ENCODE data around the gene KRT83.

KRT83 gene

DNA sequence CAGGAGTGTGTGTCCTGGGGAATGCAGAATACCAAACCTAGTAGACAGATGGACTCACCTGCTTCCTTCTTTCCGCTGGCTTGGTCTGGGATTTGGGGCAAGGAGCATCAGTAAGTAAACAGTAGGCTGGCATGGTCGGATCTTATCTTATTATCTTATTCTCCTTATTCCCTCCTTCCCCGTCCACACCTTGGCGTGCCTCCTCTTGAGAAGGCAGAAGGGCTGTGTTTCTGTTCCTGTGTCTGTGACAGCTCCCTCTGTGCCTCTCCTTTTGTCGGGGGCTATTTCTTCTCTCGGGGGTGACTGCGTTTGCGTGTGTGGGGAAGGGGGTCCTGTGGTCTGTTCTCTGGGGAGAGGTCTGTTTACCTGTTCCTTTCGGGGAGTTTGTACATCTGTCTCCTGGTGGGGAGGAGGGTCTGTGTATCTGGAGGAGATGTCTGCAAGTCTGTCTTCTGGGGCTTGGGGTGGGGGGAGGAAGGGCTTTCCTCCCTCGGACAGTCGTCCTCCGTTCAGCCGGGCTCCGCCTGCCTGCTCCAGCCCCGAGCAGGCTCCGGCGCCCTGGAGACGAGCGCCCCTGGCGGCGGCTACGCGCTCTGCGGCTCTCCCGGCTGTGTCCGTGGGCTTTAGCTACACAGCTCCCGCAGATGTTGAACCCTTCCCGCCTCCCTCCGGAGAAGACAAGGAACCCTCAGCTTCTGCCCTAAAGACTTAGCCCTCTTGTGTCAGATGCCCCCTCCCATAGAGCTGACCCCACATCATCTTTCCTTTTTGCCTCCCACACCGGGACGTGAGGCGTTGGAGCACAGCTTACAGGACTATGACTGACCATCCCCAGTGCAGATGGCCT is 42.4 kb downstream of the KRT83 start (continued):
- TF ChIP-seq ZBTB8A (tag by site-specific recombination; IDR thresholded peaks at IDR 0.05) (peak; percentile 53), ZNF132 (tag by site-specific recombination; IDR thresholded peaks at IDR 0.05; ENCODE audit: borderline replicate concordance) (no peak), ZNF792 (tag by site-specific recombination; IDR thresholded peaks at IDR 0.05) (no peak), ZNF354C (tag by site-specific recombination; IDR thresholded peaks at IDR 0.05; ENCODE audit: borderline replicate concordance, low read depth) (no peak), ZNF48 (tag by site-specific recombination; IDR thresholded peaks at IDR 0.05) (no peak), ZNF292 (tag by site-specific recombination; IDR thresholded peaks at IDR 0.05; ENCODE audit: borderline replicate concordance, low read depth) (no peak), ZNF335 (tag by site-specific recombination; conservative IDR thresholded peaks at IDR 0.05) (peak; percentile 29; the same call in 1 of the 2 replicates), ZNF843 (tag by site-specific recombination; IDR thresholded peaks at IDR 0.05) (peak; percentile 16; the same call in 1 of the 2 replicates), ZNF366 (tag by site-specific recombination; conservative IDR thresholded peaks at IDR 0.05) (peak; percentile 64; the same call in 1 of the 2 replicates), YY2 (tag by site-specific recombination; IDR thresholded peaks at IDR 0.05) (no peak), ZNF785 (tag by site-specific recombination; IDR thresholded peaks at IDR 0.05) (no peak), SETDB1 (IDR thresholded peaks at IDR 0.05; ENCODE audit: insufficient read length, low read length) (no peak), ZNF777 (tag by site-specific recombination; IDR thresholded peaks at IDR 0.05; ENCODE audit: borderline replicate concordance) (peak; percentile 42; the same call in 1 of the 2 replicates)
- TF ChIP-seq, protein P1, sequence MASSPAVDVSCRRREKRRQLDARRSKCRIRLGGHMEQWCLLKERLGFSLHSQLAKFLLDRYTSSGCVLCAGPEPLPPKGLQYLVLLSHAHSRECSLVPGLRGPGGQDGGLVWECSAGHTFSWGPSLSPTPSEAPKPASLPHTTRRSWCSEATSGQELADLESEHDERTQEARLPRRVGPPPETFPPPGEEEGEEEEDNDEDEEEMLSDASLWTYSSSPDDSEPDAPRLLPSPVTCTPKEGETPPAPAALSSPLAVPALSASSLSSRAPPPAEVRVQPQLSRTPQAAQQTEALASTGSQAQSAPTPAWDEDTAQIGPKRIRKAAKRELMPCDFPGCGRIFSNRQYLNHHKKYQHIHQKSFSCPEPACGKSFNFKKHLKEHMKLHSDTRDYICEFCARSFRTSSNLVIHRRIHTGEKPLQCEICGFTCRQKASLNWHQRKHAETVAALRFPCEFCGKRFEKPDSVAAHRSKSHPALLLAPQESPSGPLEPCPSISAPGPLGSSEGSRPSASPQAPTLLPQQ (tag by site-specific recombination; IDR thresholded peaks at IDR 0.05): no peak
- TF ChIP-seq, protein P2, sequence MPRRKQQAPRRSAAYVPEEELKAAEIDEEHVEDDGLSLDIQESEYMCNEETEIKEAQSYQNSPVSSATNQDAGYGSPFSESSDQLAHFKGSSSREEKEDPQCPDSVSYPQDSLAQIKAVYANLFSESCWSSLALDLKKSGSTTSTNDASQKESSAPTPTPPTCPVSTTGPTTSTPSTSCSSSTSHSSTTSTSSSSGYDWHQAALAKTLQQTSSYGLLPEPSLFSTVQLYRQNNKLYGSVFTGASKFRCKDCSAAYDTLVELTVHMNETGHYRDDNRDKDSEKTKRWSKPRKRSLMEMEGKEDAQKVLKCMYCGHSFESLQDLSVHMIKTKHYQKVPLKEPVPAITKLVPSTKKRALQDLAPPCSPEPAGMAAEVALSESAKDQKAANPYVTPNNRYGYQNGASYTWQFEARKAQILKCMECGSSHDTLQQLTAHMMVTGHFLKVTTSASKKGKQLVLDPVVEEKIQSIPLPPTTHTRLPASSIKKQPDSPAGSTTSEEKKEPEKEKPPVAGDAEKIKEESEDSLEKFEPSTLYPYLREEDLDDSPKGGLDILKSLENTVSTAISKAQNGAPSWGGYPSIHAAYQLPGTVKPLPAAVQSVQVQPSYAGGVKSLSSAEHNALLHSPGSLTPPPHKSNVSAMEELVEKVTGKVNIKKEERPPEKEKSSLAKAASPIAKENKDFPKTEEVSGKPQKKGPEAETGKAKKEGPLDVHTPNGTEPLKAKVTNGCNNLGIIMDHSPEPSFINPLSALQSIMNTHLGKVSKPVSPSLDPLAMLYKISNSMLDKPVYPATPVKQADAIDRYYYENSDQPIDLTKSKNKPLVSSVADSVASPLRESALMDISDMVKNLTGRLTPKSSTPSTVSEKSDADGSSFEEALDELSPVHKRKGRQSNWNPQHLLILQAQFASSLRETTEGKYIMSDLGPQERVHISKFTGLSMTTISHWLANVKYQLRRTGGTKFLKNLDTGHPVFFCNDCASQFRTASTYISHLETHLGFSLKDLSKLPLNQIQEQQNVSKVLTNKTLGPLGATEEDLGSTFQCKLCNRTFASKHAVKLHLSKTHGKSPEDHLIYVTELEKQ (tag by site-specific recombination; IDR thresholded peaks at IDR 0.05; ENCODE audit: borderline replicate concordance): no peak
- TF ChIP-seq, protein P3, sequence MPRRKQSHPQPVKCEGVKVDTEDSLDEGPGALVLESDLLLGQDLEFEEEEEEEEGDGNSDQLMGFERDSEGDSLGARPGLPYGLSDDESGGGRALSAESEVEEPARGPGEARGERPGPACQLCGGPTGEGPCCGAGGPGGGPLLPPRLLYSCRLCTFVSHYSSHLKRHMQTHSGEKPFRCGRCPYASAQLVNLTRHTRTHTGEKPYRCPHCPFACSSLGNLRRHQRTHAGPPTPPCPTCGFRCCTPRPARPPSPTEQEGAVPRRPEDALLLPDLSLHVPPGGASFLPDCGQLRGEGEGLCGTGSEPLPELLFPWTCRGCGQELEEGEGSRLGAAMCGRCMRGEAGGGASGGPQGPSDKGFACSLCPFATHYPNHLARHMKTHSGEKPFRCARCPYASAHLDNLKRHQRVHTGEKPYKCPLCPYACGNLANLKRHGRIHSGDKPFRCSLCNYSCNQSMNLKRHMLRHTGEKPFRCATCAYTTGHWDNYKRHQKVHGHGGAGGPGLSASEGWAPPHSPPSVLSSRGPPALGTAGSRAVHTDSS (tag by site-specific recombination; IDR thresholded peaks at IDR 0.05): peak; percentile 36; the same call in 1 of the 2 replicates
- TF ChIP-seq, protein P4, sequence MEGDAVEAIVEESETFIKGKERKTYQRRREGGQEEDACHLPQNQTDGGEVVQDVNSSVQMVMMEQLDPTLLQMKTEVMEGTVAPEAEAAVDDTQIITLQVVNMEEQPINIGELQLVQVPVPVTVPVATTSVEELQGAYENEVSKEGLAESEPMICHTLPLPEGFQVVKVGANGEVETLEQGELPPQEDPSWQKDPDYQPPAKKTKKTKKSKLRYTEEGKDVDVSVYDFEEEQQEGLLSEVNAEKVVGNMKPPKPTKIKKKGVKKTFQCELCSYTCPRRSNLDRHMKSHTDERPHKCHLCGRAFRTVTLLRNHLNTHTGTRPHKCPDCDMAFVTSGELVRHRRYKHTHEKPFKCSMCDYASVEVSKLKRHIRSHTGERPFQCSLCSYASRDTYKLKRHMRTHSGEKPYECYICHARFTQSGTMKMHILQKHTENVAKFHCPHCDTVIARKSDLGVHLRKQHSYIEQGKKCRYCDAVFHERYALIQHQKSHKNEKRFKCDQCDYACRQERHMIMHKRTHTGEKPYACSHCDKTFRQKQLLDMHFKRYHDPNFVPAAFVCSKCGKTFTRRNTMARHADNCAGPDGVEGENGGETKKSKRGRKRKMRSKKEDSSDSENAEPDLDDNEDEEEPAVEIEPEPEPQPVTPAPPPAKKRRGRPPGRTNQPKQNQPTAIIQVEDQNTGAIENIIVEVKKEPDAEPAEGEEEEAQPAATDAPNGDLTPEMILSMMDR (tag by site-specific recombination; IDR thresholded peaks at IDR 0.05): peak; percentile 81
- TF ChIP-seq, protein P5, sequence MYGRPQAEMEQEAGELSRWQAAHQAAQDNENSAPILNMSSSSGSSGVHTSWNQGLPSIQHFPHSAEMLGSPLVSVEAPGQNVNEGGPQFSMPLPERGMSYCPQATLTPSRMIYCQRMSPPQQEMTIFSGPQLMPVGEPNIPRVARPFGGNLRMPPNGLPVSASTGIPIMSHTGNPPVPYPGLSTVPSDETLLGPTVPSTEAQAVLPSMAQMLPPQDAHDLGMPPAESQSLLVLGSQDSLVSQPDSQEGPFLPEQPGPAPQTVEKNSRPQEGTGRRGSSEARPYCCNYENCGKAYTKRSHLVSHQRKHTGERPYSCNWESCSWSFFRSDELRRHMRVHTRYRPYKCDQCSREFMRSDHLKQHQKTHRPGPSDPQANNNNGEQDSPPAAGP (tag by site-specific recombination; IDR thresholded peaks at IDR 0.05): no peak
- TF ChIP-seq, protein P6, sequence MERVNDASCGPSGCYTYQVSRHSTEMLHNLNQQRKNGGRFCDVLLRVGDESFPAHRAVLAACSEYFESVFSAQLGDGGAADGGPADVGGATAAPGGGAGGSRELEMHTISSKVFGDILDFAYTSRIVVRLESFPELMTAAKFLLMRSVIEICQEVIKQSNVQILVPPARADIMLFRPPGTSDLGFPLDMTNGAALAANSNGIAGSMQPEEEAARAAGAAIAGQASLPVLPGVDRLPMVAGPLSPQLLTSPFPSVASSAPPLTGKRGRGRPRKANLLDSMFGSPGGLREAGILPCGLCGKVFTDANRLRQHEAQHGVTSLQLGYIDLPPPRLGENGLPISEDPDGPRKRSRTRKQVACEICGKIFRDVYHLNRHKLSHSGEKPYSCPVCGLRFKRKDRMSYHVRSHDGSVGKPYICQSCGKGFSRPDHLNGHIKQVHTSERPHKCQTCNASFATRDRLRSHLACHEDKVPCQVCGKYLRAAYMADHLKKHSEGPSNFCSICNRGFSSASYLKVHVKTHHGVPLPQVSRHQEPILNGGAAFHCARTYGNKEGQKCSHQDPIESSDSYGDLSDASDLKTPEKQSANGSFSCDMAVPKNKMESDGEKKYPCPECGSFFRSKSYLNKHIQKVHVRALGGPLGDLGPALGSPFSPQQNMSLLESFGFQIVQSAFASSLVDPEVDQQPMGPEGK (tag by site-specific recombination; IDR thresholded peaks at IDR 0.05): peak; percentile 56

Data from HEK293 (cell line).